HTERT RPE-1 (cell line): ENCODE results near the gene STIM2.
"Not testable (repeated sequence)": the region's sequence is repeated elsewhere in the genome, so short reads cannot be mapped to it uniquely, and the experiment has no call there.

Experiments
- in situ Hi-C: fragments of 300-500 bp; cut with MboI; formaldehyde crosslinking; loops from 4 replicates; pipeline ENCODE4 v1.14.3; 2020; ENCODE audit warnings: low sequenced_read_pairs

The STIM2 gene

DNA sequence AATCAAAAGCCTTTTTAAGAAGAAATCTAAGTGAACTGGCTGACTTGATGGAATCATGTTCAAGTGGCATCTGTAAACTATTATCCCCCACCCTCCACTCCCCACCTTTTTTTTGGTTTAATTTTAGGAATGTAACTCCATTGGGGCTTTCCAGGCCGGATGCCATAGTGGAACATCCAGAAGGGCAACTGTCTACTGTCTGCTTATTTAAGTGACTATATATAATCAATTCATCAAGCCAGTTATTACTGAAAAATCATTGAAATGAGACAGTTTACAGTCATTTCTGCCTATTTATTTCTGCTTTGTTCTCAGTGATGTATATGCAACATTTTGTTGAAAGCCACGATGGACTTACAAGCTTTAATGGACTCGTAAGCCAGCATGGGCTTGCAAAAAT lies 162.3 kb downstream of the STIM2 start:
- in situ Hi-C loops, result no loop called here

DNA sequence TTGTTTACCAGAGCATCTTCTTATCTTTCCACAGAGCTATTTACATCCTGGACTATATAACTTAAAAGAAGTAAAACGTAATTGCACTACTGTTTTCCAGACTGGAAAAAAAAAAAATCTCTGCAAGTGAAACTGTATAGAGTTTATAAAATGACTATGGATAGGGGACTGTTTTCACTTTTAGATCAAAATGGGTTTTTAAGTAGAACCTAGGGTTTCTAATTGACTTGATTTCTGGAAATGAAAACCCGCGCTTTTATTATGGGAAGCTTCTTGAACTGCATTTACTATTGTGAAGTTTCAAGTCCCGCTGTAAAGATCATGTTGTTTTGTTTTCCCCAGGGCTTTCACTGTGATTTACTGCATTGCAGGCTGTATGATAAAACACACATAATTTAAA lies 162.7 kb downstream of the STIM2 start:
- in situ Hi-C loops, result no loop called here

DNA sequence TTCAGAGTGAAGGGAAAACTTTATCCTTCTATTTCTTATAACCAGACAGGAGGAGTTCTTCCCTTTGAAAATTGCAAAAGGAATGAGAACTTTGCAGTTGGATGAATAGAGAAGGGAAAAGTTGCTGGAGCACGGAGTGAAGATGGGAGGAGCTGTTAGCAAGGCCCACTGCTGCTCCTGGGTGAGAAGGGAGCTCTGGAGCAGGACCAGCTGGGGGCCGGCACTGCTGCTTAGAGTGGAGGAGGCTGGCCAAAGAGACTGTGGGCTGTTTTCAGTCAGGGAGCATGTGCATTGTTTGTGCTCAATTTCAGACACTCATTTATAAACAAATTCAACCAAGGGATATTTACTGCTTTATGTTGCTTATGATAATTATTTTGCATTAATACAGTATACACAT lies 164.2 kb downstream of the STIM2 start:
- in situ Hi-C loops, result no loop called here

DNA sequence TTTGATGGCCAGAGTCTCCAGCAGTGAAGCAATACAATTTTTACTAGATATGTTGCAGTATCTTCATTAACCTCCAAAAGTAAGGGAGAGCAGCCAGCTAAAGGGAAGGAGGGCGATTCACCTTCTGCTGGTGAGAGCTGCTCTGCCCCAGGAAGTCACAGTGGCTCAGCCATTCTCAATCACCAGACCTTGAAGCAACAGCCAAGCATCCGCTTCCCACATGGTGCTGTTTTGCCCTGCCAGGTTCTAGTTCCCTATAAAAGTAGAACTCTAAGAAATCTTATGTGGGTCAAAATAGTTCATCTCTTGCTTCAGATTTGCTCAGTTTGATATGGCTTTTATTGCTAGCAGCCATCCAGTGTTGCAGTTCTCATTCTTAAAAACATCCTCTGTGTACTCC lies 166.8 kb downstream of the STIM2 start:
- in situ Hi-C loops, result no loop called here

DNA sequence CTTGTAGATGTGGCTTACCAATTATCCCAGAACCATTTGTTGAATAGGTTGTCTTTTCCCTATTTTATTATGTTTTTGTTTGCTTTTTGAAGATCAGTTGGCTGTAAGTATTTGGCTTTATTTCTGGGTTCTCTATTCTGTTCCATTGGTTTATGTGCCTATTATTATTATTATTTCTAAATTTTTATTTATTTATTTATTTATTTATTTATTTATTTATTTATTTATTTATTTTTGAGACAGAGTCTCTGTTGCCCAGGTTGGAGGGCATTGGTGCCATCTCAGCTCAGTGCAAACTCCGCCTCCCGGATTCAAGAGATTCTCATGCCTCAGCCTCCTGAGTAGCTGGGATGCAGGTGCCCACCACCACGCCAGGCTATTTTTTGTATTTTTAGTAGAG lies 174.5 kb downstream of the STIM2 start:
- in situ Hi-C loops, result not testable (repeated sequence)

DNA sequence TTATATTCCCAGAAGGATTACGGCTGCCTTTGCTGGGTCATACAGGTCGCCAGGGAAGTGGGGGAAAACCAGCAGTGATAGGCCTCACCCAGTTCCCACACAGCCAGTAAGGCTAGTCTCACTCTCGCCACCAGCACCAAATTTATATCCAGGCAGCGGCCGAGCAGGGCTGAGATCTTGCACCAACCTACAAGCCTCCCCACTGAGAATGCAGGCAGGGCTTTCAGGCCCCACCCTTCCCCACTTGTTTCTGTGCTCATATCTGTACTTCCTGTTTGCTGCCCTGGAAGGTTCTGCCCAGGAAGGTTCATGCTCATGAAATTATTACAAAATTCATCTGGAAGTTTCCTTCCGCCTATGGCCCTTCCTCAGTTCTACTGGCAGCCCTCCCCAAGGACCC lies 179.7 kb downstream of the STIM2 start:
- in situ Hi-C loops, result no loop called here

DNA sequence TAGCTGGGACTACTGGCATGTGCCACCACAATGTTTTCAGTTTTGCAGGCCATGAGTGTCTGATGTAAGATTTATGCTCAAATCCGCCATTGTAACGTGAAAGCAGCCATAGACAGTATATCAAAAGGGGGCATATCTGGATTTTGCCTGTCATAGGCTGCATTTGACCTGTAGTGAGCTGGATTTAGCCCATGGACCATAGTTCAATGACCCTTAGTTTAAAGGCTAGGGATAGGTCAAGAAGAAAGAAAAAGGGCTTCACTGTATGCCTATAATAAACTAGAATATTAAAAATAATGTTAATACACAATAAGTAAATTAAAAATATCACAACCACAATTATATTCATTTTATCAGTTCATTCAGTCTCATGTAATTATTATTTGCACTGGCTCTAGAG lies 181.8 kb downstream of the STIM2 start:
- in situ Hi-C loops, result no loop called here

DNA sequence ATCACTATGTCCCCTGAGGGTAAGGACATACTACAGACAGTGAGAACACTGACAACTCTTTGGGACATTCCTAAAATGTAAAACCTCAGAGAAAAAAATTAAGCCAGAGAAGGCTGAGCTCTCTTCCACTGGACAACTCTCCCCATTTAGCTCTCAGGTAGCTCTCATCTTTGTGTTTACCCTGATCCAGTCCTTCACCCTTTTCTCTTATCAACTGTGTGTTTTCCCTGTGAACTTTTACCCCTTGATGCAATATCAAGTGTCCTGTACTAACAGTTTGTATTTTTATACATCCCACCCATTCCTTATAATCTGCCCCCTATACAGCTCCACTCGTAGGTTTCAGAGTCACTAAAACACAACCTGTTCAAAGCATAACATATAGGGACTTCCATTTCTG lies 182.6 kb downstream of the STIM2 start:
- in situ Hi-C loops, result no loop called here

DNA sequence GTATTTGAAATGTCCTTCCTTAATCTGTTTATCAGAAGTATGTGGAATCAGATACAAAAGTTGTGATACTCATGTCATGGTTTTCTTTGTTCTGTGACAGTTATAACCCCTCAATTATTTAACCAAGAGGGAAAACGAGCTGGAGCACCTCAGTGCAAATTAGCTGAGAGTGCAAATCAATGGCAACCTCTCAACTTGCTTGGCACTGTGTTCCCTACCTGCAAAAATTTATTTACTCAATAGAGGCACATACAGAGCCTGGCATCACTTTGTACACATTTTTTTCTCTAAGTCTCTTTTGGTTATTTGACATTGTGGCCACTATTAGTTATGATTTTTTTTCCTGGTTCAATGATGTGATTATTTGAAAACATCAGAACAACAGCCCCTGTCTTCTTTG lies 186.2 kb downstream of the STIM2 start:
- in situ Hi-C loops, result no loop called here

DNA sequence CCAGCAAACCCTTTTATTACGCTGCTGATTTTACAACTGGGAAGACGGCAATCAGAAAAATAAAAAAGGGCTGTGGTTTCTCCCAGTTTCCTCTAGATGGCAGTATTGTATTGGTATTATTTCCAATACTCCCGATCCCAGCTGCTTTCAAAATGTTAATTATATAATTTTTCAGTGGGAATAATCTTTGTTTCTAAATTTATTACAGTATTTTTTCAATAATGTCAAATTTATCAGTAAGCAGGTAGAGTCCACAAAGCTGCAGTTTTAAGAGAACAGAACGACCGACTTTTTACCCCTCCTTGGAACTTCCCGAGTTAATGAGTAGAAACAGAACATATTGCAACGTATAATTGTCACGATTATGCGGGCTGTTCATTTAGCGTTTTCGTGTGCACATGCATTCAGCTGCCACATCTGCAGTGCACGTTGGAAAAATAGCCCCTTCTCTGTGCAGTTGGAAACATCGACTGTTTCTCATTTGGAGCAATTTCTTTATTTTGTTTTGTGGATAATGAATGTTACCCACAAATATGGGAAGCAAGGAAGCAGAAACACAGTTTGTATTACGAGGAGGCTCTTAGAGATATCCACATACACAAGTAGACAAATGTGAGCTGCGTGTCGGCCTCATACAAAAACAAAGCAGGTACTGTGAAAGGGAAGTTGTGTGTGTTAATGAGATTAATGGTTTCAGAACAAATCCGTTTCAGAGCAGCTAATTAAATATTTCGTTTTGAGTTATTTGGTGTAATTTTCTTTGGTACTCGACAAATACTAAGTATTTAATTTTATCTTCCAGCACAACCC lies 188.0 kb downstream of the STIM2 start:
- in situ Hi-C loops, result no loop called here

DNA sequence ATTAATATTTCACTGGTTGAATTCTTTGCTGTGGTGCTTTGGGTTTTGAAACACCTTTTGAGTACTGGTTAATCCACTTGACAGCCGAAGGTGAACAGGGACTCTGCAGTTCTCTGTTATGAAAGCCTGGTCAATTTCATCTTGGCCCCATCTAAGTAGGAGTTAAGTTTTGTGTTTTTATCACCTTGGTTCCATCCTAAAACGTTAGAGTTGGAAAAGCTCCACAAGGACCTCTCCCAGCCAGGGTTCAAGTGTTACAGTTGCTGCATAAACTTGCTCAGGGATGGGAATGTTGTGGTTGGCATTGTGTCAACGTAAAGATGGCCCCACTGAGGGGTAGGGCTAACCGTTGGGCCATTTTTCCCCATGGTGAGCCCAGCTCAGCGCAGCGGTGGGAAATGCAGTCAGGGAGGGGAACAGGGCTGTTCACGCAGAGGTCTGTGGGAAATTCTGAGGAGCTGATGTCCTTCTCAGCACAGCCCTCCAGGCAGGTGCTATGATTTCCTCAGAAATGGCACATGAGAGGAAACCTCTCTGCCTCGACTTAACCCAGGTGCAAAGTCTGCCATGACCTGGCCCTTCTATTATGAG lies 188.7 kb downstream of the STIM2 start:
- in situ Hi-C loops, result no loop called here

DNA sequence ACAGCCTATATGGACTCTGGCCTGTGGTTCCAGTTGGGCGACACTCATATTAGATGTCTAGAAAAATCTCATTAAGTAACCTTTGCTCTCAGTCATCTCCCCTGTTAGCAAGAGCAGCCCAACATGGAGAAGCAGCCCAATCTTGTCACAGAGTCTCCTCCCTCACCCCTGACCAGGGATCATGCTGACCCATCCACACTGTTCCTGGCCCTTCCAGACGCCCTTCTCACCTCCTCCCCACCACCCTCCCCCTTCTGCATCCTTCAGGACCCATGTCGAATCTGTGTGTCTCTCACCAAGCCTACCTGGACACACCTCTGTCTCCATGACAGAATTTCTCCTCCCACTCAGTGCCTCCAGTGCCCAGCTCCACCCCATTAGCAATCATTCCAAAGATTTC lies 190.1 kb downstream of the STIM2 start:
- in situ Hi-C loops, result no loop called here

DNA sequence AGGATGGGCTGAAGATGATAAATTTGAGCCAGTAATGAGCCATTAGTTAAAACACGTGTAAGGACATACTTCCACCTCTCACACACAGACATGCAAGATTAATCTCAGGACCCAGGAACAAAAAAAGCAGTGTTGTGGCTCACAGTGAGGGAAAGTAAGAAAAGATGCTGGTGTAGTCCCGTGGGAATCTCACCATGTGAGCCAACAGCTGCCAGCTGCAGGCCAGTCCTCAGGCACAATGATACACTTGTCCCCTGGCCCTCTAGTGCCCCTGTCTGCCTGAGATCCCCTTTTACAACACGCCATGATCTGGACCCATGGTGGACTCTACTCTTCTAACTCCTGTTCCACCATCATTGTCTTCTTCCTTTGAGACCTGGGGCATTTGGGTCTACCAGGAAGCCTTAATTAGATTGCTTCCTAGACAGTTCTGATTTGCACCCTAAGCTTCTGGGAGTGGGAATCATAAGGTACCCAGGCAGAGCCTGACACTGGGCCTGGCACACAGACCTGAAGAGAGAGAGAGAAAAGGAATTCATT lies 194.7 kb downstream of the STIM2 start:
- in situ Hi-C loops, result no loop called here

DNA sequence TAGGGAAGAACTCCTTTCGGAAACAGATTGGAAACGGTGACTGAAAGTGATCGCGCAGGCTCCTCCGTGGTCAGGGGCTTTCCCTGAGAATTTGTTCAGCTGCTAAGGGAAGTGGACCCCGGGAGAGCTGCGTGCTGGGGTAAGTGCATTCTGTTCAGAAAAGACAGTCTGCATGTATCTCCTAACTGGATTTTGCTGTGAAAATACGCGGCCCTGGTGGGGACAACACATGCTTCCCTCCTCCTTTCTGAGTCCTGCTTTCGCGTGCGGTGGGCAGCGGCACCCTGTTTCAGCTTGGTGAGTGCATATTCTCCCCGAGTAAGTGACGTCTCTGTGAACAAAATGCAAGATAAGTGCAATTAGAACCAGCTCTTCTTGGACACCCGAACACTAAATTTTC lies 195.6 kb downstream of the STIM2 start:
- in situ Hi-C loops, result no loop called here

DNA sequence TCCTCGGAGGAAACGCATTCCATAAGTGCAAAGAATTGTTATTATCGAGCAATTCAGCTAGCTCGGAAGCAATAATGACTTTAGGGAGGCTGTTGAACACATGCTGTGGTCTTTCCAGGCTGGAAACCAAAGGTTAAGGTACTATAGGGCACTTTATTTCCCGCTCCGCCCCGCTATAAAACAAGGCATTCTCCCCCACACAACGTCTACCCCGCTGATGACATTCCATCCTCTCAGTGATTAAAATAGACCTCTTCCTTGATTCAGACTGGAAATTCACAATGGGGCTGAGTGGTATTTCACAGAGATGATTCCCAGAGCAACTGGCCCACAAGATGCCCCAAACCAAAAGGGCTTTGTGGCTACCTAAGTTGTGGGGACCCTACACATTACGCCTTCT lies 196.4 kb downstream of the STIM2 start:
- in situ Hi-C loops, result no loop called here

DNA sequence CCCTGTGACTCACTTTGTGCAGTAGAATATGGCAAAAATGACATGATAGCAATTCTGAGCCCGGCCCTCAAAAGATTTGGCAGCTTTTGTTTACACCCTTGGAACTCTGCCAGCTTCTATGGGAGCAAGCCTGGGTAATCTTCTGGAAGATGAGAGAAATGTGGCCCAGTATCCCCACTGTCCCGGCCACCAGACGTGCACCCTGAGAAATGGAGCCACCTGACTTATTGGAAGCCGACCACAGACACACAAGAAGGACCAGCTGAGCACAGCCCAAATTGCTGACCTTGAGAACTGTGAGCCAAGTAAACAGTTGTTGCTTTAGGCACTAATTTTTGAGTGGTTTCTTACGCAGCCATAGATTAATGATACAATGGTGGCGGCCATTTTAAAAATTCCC lies 197.0 kb downstream of the STIM2 start:
- in situ Hi-C loops, result no loop called here

DNA sequence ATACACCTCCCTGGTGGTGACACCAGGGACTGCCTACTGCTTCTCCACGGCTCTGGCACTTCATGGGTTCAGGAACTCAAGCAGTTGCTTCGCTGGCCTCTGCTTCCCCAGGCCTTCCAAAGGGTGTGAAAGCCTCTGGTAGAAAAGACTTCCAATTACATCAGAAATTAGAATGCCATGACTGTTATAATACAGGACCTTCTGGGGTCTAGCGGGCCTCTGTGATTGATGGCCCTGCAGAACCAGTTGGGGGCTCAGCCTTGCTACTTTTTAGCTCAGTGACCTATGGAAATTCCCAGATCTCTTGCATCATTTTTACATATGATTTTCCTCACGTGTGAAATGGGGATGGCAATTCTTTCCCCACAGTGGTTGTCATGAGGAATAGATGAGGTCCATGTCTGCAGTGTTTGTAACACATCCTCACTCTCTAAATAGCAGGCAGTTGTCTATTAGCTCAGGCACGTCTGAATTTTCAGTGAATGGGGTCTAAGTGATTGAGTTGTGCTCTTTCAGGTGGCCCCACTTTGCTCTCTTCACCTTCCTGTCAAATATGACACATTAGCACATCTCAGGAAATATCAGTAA lies 198.3 kb downstream of the STIM2 start:
- in situ Hi-C loops, result no loop called here

DNA sequence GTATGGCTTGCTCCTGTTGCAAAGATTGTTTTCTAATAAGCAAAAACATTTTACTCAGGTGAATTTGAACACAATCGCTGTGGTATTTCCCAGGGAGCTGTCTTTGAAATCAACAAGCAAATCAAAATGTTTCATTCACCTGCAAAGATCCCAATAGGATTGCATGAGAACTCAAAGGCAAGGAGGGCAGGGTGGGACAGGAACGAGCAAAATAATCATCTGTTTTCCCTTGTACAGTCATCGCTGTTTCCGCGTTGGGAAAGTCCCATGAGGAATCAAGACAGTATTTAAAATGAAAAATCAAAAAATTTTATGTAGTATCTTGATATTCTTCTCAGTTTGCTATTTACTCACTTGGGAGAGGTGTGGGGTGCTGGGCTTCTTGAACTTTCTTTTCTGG lies 198.8 kb downstream of the STIM2 start:
- in situ Hi-C loops, result no loop called here

DNA sequence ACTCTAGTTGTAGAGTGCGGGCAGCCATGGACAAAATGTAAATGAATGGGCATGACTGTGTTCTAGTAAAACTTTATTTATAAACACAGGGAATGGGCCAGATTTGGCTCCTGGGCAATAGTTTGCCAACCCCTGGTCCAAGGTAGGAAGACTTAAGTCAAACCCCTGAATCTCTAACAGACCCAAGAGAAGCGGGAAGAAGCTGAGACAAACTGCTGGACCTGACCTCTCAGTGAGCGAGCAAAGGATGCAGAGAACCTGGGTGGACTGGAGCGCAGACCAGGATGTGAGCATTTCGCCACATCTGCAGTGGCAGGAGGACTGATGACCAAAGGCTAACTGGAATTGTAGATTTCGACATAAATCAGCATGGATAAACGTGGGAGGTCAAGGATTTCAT lies 201.6 kb downstream of the STIM2 start:
- in situ Hi-C loops, result no loop called here

DNA sequence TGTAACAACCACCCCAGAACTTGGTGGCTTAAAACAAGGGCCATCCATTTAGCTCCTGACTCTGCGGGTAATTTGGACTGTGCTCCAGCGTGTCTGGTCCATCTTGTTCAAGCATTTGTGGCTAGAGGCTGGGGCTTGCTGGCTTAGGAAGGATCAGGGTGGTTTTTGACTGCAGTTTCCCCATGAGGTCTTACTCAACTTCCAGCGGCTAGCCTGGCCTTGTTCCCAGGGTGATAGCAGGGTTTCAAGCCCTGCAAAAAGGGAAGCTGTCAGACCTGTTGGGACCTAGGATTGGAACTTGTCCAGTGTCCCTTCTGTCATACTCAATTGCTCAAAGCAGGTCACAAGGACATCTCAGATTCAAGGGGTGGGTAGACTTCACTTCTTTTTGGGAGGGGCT lies 205.9 kb downstream of the STIM2 start:
- in situ Hi-C loops, result no loop called here

DNA sequence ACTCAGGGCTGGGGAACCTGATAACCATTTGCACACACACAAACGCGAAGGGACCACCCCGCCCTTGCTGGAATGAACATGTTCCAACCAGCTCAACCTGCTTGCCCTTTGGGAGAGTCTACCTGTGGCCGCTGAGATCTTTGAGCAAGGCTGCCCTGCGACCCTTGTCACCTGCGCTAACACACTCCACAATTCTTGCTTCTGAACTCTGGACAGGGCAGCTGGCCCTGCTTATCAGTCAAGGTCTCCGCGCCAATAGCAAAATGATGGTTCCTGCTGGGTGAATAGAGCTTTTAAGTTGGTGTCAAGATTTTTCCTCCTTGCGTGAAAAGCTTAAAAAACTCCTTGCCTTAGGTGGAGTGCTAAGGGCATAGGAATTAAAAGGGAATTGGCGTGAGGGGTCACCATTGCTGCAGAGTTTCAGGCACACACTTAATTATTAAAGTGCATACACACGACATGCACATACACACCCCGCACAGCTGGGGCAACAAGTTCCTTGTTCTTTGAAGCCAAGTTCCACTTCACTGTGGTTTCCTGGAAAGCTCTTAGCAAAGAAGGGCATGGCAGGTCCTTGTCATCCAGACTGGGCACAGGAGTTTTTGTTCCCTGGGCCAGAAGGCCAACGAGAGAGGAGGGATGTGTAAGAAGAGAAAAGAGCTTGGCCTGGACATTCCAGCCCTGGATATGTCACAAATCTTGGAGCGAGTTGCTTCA lies 207.7 kb downstream of the STIM2 start:
- in situ Hi-C loops, result no loop called here
